Transverse colon (tissue), 4 donors: Measurements from ENCODE around the gene TTLL12. TPM values are rescaled to one million over a fixed set of nuclear protein-coding genes. Genes with fewer than 3 reads are reported as not detected.
A peak's percentile ranks its signal among the peaks of the same experiment; 100 is the strongest.

Source experiments
- DNase-seq: peaks from one replicate; pipeline ENCODE4 v3.0.0-alpha.2; 2019
- H3K27ac ChIP-seq, 4 donors: fragments of 200-600 bp; sonication (generic); 2 replicates each; pipeline ENCODE4 v1.5.1; 2016 to 2018; ENCODE audit warnings: inconsistent platforms in 4 of 4
- H3K27me3 ChIP-seq: fragments of 200-600 bp; sonication (generic); 2 replicates; pipeline ENCODE4 v1.5.1; 2017; ENCODE audit warnings: inconsistent platforms
- H3K36me3 ChIP-seq, 4 donors: fragments of 200-600 bp; sonication (generic); 2 replicates each; pipeline ENCODE4 v1.5.1; 2017 to 2019; ENCODE audit warnings: inconsistent platforms in 4 of 4
- H3K4me1 ChIP-seq, 4 donors: fragments of 200-600 bp; sonication (generic); 2 replicates each; pipeline ENCODE4 v1.5.1; 2017 to 2020; ENCODE audit warnings: inconsistent platforms in 4 of 4
- H3K4me3 ChIP-seq, 4 donors: fragments of 200-600 bp; sonication (generic); 1 replicate in 1 of 4; 2 replicates in 3 of 4; pipeline versions ENCODE4 v1.5.1 to v1.6.1; 2017 to 2019; ENCODE audit warnings: inconsistent platforms in 4 of 4
- H3K9me3 ChIP-seq, 2 donors: fragments of 200-600 bp; sonication (generic); 2 replicates each; pipeline ENCODE4 v1.5.1; 2017 to 2019; ENCODE audit warnings: inconsistent platforms in 2 of 2
- CTCF ChIP-seq, 5 experiments: fragments of 200-600 bp in 3 of 5; fragments of 450-650 bp in 2 of 5; sonication (generic) in 3 of 5; IDR thresholded peaks; 1 replicate in 2 of 5; 2 replicates in 3 of 5; pipeline ENCODE4 v1.5.1; 2016 to 2017; ENCODE audit warnings: antibody characterized with exemption in 5 of 5, inconsistent platforms in 3 of 5, mild to moderate bottlenecking in 2 of 5, moderate library complexity in 1 of 5
- EP300 ChIP-seq: sonication (generic); formaldehyde crosslinking; IDR thresholded peaks from one replicate; pipeline ENCODE4 v1.6.1; 2017; ENCODE audit warnings: antibody characterized with exemption, low read depth
- POLR2A ChIP-seq: fragments of 450-650 bp; IDR thresholded peaks from one replicate; pipeline ENCODE4 v1.6.1; 2016; ENCODE audit warnings: antibody characterized with exemption, mild to moderate bottlenecking, moderate library complexity
- POLR2AphosphoS5 ChIP-seq, 3 donors: sonication (generic); formaldehyde crosslinking; IDR thresholded peaks; one replicate each; pipeline ENCODE4 v1.6.1; 2016; ENCODE audit warnings: antibody characterized with exemption in 3 of 3
- WGBS, 2 donors: methylation state at CpG; one replicate each; pipeline ENCODE4 v1.1.5; 2018; ENCODE audit warnings: low coverage in 1 of 2; 5-methylcytosine and 5-hydroxymethylcytosine counted together
- in situ Hi-C, 4 donors: fragments of 200-750 bp; cut with MboI; loops; one replicate each; pipeline versions ENCODE4 v1.15.0 to v1.15.1; 2017; ENCODE audit warnings: low sequenced_read_pairs in 3 of 4, low pct_ligation_motif_present in 1 of 4, low pct_unique_long_range_greater_than_20kb in 1 of 4
- intact Hi-C: fragments of 100-400 bp; cut with DNase I; formaldehyde crosslinking; loops from one replicate; pipeline ENCODE4 v1.15.1; 2023; ENCODE audit warnings: low total_unique reads
- total RNA-seq, 4 donors: library from RNA; depleted of rRNA; stranded (reverse); fragments of >200 nt; gene quantifications; one replicate each; pipeline ENCODE4 v1.1.0, GENCODE V29; 2016

TTLL12 gene
- total RNA-seq, 4 donors from 2014 or later = 88.1 to 171 (median 161) TPM

DNA sequence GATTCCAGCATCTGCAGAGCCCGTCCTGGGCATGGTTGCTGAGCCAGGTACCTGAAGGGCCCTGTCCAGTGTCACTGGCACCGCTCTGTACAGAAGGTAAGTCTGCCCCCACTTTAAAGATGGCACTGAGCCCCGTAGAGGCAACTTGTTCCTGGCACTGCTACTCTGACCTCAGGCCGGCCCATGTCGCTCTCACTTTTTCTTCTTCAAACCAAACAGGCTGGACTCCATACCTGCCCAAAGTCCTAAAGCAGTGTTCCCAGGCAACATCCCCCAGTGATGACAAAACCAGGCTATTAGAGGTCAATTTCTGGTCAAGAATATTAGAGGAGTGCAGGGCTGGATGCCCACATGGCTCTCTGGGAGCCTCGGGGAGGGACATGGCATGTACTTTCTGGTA is 46.6 kb upstream of the TTLL12 start:
- Histone ChIP-seq H3K27ac (no peak overlapping the region), H3K27me3 (peaks cover 20% of the 10 kb centered on the region), H3K4me1 (no peaks in the 10 kb centered on the region), H3K9me3 (no peaks in the 10 kb centered on the region), H3K4me3 (no peak overlapping the region), H3K36me3 (no peaks in the 10 kb centered on the region)
- in situ Hi-C loops = no loop called here
- 75% methylated on average over 6 of the region's 6 CpGs; no CpG with 5 or more reads in 1 of the 2 donors for WGBS, 2 donors
- TF ChIP-seq CTCF (IDR thresholded peaks at IDR 0.05) (no peak), EP300 (no peak)
- no peak for DNase-seq
- intact Hi-C loops = no loop called here

GRCh38 chr22:43232445-43232844 is 45.5 kb upstream of the TTLL12 start:
- WGBS, 2 donors = 50 to 66% methylated on average over 1 to 8 of the region's 8 CpGs
- in situ Hi-C loops (no loop called here), intact Hi-C loops (no loop called here)
- DNase-seq = no peak
- H3K36me3 ChIP-seq = no peaks in the 10 kb centered on the region
- no peaks in the 10 kb centered on the region for H3K4me1 ChIP-seq
- TF ChIP-seq EP300 = no peak
- TF ChIP-seq POLR2A = no peak
- no peak for TF ChIP-seq CTCF (IDR thresholded peaks at IDR 0.05)
- no peak for TF ChIP-seq POLR2AphosphoS5 (IDR thresholded peaks at IDR 0.05)
- H3K9me3 ChIP-seq = no peaks in the 10 kb centered on the region
- H3K4me3 ChIP-seq = no peak overlapping the region
- H3K27me3 ChIP-seq = peaks cover 20% of the 10 kb centered on the region
- no peak overlapping the region for H3K27ac ChIP-seq

DNA sequence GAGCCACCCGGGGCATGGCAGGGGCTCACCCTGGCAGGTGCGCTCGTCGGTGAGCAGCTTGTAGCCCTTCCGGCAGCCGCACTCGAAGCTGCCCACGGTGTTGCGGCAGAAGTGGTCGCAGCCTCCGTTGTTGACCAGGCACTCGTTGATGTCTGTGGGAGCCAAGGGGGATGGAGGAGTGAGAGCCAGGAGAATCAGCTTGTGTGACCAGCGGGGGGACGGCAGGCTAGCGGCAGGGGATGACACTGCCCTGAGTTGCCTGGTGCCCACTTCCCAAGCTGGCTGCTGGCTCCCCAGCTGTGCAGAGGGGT is 44.7 kb upstream of the TTLL12 start:
- Histone ChIP-seq H3K27ac (no peak overlapping the region), H3K4me1 (no peaks in the 10 kb centered on the region), H3K27me3 (peaks cover 20% of the 10 kb centered on the region), H3K4me3 (no peak overlapping the region), H3K36me3 (no peaks in the 10 kb centered on the region), H3K9me3 (no peaks in the 10 kb centered on the region)
- TF ChIP-seq POLR2A = no peak
- no peak for DNase-seq
- 85% methylated on average over 4 of the region's 15 CpGs; no CpG with 5 or more reads in 1 of the 2 donors for WGBS, 2 donors
- in situ Hi-C loops = no loop called here
- intact Hi-C loops = no loop called here

- H3K27ac ChIP-seq = no peak overlapping the region
- in situ Hi-C loops = no loop called here
- peak; percentile 54 for DNase-seq
- 26% methylated on average over 21 of the region's 23 CpGs; no CpG with 5 or more reads in 1 of the 2 donors for WGBS, 2 donors
- intact Hi-C loops = no loop called here
- H3K4me1 ChIP-seq = no peaks in the 10 kb centered on the region
- TF ChIP-seq POLR2A = no peak
- TF ChIP-seq EP300 = no peak
- peak; percentile 70 to 93 (median 80) for TF ChIP-seq CTCF (IDR thresholded peaks at IDR 0.05)
- no peak for TF ChIP-seq POLR2AphosphoS5 (IDR thresholded peaks at IDR 0.05)
- no peak overlapping the region for H3K4me3 ChIP-seq
- H3K9me3 ChIP-seq = no peaks in the 10 kb centered on the region
- peaks cover 20% of the 10 kb centered on the region for H3K27me3 ChIP-seq
- no peaks in the 10 kb centered on the region for H3K36me3 ChIP-seq
These were observed 44.2 kb upstream of the TTLL12 start for GRCh38 chr22:43230971-43231723.

DNA sequence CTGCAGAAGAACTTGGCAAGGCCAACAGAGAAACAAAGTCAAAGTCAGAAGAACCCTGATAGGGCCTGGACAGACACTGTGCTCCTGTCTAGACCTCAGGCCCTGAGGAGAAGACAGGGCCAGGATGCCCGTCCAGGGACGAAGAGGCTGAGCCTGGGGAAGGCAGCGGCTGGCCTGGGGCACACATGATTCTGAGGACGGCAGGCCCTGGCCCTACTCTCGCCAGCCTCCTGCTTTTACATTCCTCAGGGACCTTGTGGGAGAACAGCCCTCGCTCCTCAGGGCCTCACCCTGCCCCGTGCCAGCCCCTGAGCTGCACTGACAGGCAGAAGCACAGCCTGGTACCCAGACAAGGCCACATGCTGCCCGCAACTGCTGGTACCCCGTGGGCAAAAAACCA is 43.6 kb upstream of the TTLL12 start:
- WGBS, 2 donors = 80% methylated on average over 8 of the region's 9 CpGs; no CpG with 5 or more reads in 1 of the 2 donors
- intact Hi-C loops = no loop called here
- Histone ChIP-seq H3K4me1 (no peaks in the 10 kb centered on the region), H3K9me3 (no peaks in the 10 kb centered on the region), H3K27ac (no peak overlapping the region), H3K36me3 (no peaks in the 10 kb centered on the region), H3K4me3 (no peak overlapping the region), H3K27me3 (peaks cover 19% of the 10 kb centered on the region)
- in situ Hi-C loops = no loop called here
- no peak for TF ChIP-seq POLR2A
- no peak for TF ChIP-seq CTCF (IDR thresholded peaks at IDR 0.05)
- TF ChIP-seq EP300 = no peak
- no peak for DNase-seq
